HG03045 (cell line): Measurements from ENCODE around the gene ARSG.
"Not testable (repeated sequence)": the region's sequence is repeated elsewhere in the genome, so short reads cannot be mapped to it uniquely, and the experiment has no call there.

ENCODE experiments used
- ATAC-seq: cut with Tn5 transposase; IDR thresholded peaks from one replicate; pipeline ENCODE4 v1.9.1; 2021; ENCODE audit warnings: mild to moderate bottlenecking, moderate library complexity; ENCODE audit not compliant: unreplicated experiment

Gene ARSG

DNA sequence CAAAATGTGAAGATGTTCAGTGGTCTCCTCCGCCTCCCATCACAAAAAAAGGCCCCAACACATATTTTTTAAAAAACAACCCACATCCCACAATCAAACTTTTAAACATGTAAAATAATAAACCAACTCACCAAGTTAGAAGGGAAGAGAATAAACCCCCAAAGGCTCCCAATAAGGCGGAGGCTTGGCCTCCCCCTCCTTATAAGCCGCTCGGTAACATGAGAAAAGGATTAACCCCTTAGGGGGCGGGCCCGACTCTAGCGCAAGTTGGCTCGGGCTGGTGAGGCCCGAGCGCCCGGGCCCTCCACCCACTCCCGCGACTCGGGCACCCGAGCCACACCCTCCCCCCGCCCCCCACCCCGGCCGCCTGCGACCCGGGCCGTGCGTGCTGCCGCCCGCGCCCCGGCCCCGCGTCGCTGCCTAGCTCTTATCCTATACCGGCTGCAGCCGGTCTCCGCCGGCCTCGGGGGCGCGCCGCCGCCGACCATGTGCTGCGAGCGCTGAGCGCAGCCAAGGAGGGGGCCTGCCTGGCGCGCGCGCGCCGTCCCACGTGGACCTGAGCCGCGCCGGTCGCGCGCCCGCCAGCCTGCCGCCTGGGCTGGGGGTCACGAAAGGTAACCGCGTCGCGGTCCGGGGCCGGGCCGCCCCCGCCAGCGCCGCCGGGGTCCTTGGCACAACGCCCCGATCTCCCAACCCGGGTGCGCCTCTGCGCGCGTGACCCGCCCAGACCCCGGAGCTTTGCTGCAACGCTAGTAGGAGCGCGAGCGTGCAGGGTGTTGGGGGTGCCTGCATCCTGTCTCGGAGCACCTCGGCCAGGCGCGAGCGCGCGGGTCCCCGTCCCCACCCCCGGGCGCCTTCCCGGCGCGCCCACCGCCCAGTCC is at the start of gene ARSG, which contains the start of gene SLC16A6:
ARSG (plus strand) TSS at position 541 of the 881 bp plus-strand sequence. CDS start 15,999 bp downstream, outside the sequence.
SLC16A6 (minus strand) TSS at position 173 of the 881 bp plus-strand sequence. CDS start 12,807 bp downstream, outside the sequence.
- ATAC-seq, result peak; percentile 55

- no peak for ATAC-seq
Measured at GRCh38 chr17:68246271-68247028, 44.8 kb upstream of the ARSG start.

- ATAC-seq, result peak; percentile 90
Measured at GRCh38 chr17:68247445-68248198, 43.7 kb upstream of the ARSG start, which contains the start of gene AMZ2. Gene AMZ2, plus strand, starts transcription at chr17:68248043. Its CDS starts 2,145 bp downstream, at chr17:68250188.

DNA sequence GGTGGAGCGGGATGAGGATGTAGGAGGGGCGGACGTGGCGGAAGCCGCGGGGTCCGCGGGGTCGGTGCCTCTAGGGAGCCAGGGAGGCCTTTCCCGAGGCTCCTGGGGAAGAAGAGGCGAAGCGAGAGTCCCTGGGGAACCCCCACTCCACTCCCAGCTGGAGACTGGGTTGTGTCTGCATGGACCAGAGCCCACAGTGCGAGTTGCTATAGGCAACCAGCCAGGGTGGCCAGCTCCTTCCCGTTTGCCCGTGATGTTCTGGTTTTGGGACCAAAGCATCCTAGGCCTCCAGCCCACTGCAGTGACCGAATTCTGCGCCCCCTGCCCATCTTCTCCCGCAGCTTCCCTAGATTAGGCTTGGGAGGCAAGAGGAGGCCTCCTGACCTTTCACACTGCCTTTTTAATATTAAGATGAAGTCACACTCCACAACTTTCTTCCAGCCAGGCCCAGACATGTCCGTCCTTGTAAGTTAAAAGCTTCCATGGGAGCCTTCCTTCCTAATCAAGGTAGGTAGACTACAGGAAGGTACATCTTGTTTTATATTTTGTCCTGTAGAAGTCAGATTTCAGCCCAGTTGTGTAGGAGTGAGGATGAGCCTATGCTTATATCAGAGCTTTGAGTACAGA is 43.0 kb upstream of the ARSG start:
- peak; percentile 35 for ATAC-seq

DNA sequence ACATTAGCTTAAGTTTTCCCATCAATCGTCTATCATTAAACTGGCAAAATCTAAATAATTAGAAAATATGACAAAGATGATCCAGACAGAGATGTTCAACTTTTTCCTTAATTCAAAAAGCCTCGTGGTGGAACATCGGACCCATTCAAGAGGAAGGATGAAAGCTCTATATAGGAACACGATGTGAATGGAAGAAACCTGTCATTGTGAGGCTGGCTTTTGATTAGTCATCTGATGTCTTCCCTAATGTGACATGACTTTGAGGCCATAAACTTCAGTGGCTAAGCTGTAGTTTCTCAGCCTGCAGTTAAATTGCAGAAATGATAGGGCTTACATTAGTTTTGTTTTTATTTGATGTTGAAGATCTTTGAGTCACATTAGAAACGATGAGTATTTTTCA is 42.4 kb upstream of the ARSG start:
- no peak for ATAC-seq

DNA sequence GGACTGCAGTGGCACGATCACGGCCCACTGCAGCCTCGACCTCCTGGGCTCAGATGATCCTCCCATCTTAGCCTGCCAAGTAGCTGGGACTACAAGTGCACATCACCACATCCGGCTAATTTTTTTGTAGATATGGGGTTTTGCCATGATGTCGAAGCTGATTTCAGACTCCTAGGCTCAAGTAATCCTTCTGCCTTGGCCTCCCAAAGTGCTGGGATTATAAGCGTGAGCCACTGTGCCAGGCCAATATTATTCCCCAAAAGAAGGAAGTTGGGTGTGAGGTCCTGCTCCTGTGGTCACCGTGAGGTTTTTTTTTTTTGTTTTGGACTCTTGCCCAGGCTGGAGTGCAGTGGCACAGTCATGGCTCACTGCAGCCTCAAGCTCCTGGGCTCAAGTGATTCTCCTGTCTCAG is 41.9 kb upstream of the ARSG start:
- ATAC-seq, result no peak

GRCh38 chr17:68253426-68253825 is 37.9 kb upstream of the ARSG start:
- ATAC-seq, result not testable (repeated sequence)

DNA sequence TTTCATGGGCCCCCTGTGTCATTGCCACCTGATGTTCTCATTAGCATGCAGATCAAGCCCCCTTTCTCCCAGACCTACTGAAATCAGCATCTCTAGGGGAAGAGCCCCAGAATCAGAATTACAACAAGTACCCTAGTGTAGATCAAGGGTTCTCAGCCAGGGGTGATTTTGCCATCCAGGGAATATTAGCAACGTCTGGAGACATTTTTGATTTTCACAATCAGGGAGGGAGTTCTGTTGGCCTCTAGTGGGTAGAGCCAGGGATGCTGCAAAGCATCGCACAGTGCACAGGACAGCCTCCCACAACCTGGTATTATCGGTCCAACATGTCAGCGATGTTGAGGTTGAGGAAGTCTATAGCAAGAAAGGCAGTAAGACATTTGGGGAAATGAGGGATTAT is 36.1 kb upstream of the ARSG start:
- no peak for ATAC-seq

DNA sequence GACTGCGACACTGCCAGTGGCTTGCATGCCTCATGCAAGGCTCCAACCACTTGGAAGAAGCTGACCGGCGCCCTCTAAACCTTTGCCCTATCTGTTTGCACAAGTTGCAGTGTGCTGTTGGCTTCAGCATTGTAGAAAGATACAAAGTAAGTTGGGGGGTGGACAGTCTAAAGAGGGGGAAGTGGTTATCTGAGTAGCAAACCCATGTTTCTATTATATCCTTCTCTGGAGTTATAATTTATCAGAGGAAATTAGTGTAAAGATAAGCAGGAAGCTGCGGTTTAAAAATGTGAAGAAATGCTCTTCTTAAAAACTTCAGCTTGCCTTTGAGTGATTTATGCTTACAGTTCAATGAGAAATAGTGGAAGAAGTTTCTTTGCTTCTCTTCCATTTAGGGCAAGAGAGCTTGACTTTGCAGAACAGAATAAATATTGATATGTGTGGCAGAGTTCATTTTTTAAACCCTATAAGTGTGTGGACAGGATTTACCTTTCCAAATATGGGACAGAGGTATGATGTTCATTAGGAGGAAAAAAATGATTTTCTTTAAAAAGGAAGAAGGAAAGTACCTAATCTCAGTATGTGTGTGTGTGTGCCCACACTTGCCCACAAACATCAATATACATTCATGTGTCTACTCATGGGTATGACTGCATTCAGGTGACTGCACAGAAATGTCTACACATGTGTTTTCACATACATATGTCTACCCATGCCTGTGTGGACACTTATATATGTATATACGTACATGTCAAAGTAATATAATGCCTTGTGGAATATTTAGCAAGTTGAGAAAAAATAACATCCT is 35.4 kb upstream of the ARSG start:
- ATAC-seq, result no peak

GRCh38 chr17:68256701-68257100 is 34.6 kb upstream of the ARSG start:
- not testable (repeated sequence) for ATAC-seq

DNA sequence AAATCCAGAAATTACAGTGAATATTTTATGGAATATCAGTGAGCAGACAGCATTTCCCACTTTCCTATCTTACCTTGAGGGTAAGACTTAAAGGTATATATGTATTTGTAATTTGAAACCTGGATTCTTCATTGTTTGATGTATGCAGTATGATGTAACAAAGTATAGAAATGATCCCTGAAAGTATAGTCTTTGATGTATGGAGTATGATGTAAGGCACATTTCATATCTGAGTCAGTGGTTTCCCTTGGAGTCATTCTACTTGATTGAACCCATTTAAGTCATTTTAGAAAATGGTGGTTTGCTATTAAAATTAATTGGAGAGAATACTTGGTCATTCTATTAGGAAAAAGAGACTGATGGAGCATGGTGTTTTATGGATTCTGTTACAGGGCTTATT is 33.4 kb upstream of the ARSG start:
- no peak for ATAC-seq

- ATAC-seq, result peak; percentile 91
Measured at GRCh38 chr17:68258890-68259647, 32.2 kb upstream of the ARSG start.

DNA sequence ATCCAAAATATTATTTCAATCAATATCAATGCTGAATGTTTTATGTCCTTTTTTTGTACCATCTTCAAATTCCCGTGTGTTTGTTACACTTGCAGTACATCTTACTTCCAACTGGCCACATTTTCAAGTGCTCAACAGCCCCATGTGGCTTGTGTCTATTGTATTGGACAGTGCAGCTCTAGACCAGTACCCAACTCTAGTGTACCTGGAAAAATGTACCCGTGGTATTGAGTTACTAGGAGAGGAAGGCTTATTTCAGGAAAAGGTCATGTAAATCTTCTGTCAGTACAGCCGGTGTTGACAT is 31.7 kb upstream of the ARSG start:
- ATAC-seq, result not testable (repeated sequence)

DNA sequence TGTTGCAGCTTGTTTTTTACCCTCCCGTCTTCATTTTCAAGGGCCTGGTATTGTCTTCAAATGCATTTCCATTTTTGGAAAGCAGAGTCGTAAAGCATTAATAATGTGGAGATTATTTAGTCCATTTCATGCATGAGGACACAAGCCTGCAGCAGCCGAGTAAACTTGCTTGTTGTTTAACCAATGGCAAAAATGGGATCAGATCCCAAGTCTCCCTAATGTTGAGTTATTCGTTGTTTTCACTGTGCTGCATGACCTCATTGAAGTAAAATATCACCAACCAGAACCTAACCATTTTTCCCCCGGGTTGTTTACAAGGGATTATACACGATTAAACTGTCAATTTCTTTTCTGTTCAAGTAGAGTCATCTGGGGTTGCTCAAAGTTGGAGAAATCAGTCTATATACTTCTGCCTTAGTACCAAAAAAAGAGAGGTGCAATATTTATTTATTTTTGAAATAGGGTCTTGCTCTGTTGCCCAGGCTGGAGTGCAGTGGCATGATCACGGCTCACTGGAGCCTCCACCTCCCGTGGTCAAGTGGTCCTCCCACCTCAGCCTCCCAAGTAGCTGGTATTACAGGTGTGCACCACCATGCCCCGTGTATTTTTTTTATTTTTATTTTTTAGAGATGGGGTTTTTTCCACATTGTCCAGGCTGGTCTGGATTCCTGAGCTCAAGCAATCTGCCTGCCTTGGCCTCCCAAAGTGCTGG is 31.1 kb upstream of the ARSG start:
- ATAC-seq, result no peak

DNA sequence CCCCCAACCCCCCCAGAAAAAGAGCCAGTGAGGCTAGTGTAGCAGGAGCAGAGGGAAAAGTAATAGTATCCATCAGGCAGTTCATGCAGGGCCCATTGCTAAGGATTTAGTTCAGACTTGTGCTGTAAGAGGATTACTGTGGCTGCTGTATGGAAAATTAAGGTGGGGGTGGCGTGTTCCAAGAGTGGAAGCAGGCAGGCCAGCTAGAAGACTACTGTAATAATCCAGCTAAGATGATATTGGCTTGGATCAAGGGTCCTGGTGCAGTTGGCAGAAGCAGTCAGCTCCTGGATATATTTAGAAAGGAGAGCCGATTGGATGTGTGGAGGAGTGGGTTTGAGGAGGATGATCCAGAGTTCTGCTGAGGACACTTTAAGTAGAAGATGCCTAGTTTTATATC is 28.8 kb upstream of the ARSG start:
- ATAC-seq, result not testable (repeated sequence)

- peak; percentile 41 for ATAC-seq
Measured at GRCh38 chr17:68263101-68263681, 28.1 kb upstream of the ARSG start.

DNA sequence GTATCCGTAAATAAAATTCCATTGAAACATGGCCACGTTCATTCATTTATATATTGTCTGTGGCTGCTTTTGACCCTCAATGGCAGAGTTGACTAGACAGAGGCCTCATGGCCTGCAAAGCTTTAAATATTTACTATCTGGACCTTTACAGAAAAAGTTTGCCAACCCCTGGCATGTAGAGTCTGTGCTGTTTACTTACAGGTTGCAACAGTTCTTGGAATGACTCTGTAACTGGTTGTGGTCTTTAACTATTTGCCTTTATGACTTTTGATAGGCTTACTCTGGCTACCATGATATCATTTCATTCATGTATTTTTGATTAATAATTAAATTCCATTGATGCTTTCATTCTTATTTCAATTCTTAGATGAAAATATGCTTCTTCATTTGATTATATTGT is 25.5 kb upstream of the ARSG start:
- ATAC-seq, result not testable (repeated sequence)

DNA sequence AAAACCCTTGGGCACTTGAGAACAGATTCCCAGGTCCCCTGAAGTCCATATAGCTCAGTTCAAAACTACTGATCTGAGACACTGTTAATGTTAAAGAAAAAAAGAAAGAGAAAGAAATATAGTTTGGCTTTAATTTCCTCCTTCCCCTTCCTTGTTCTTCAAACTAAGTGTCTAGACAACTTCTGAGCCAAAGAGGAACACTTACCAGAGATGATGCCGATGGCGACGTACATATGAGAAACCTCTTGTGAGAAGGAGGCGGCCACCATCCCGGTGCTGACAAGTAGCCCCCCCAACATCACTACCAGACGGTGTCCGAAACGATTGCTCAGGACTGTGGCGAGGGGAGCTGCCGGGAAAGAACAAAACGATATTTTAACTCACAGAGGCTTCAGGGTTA is 17.6 kb upstream of the ARSG start:
- no peak for ATAC-seq
